ENCODE results near the gene GRB10.

GRB10 gene

GRCh38 chr7:50647286-50647980 lies 135.3 kb downstream of the GRB10 start:
- no peak overlapping the region for H3K4me3 ChIP-seq (ENCODE audit: low read depth, low read length)
- TF ChIP-seq, protein P1, sequence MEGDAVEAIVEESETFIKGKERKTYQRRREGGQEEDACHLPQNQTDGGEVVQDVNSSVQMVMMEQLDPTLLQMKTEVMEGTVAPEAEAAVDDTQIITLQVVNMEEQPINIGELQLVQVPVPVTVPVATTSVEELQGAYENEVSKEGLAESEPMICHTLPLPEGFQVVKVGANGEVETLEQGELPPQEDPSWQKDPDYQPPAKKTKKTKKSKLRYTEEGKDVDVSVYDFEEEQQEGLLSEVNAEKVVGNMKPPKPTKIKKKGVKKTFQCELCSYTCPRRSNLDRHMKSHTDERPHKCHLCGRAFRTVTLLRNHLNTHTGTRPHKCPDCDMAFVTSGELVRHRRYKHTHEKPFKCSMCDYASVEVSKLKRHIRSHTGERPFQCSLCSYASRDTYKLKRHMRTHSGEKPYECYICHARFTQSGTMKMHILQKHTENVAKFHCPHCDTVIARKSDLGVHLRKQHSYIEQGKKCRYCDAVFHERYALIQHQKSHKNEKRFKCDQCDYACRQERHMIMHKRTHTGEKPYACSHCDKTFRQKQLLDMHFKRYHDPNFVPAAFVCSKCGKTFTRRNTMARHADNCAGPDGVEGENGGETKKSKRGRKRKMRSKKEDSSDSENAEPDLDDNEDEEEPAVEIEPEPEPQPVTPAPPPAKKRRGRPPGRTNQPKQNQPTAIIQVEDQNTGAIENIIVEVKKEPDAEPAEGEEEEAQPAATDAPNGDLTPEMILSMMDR (IDR thresholded peaks at IDR 0.05) = no peak
- no peaks in the 10 kb centered on the region for H3K27me3 ChIP-seq (ENCODE audit: control insufficient read depth, insufficient read depth, low read length)
- no peak overlapping the region for H3K9ac ChIP-seq
- no peak overlapping the region for H3K4me2 ChIP-seq (ENCODE audit: low read length)
- no peaks in the 10 kb centered on the region for H3K4me1 ChIP-seq
- H2AFZ ChIP-seq = no peak overlapping the region
- no peaks in the 10 kb centered on the region for H3K79me2 ChIP-seq
- H3K27ac ChIP-seq = no peak overlapping the region
- no peaks in the 10 kb centered on the region for H3K36me3 ChIP-seq (ENCODE audit: control insufficient read depth, insufficient read depth, low read length)
- H3K9me3 ChIP-seq (ENCODE audit: control insufficient read depth, low read length) = no peaks in the 10 kb centered on the region

DNA sequence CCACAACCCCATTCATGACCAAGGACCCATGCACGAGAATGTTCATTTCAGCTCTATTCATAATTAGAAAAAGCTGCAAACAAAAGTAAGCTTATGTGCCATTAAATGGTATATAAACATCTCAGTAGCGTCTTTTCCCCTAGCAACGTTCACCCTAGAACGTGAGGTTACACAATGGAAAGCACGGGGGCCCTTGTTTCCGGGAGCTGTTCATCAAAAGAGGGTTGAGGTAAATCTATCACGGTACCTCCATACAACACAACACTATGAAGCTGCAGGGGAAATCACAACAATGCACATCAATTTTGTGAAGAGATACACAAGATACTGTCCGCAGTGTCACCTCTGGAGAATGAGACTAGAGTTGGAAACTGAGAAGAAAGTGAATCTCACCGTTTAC lies 136.6 kb downstream of the GRB10 start:
- H3K4me2 ChIP-seq (ENCODE audit: low read length) = no peak overlapping the region
- TF ChIP-seq, protein P1 (IDR thresholded peaks at IDR 0.05) = no peak
- H3K27ac ChIP-seq = no peak overlapping the region

GRCh38 chr7:50645186-50645585 lies 137.5 kb downstream of the GRB10 start:
- peak overlapping the region; percentile 33 for H2AFZ ChIP-seq
- no peaks in the 10 kb centered on the region for H3K4me1 ChIP-seq
- no peak overlapping the region for H3K9ac ChIP-seq
- TF ChIP-seq, protein P1 (IDR thresholded peaks at IDR 0.05) = no peak
- H3K9me3 ChIP-seq (ENCODE audit: control insufficient read depth, low read length) = no peaks in the 10 kb centered on the region
- H3K36me3 ChIP-seq (ENCODE audit: control insufficient read depth, insufficient read depth, low read length) = no peaks in the 10 kb centered on the region
- H3K27me3 ChIP-seq (ENCODE audit: control insufficient read depth, insufficient read depth, low read length) = no peaks in the 10 kb centered on the region
- no peak overlapping the region for H3K4me2 ChIP-seq (ENCODE audit: low read length)
- no peak overlapping the region for H3K27ac ChIP-seq
- no peaks in the 10 kb centered on the region for H3K79me2 ChIP-seq
- H3K4me3 ChIP-seq (ENCODE audit: low read depth, low read length) = no peak overlapping the region

More for the DNA sequence above, 136.6 kb downstream of the GRB10 start:
- Histone ChIP-seq H3K4me1 (no peaks in the 10 kb centered on the region), H3K9ac (no peak overlapping the region), H3K36me3 (ENCODE audit: control insufficient read depth, insufficient read depth, low read length) (no peaks in the 10 kb centered on the region), H3K9me3 (ENCODE audit: control insufficient read depth, low read length) (no peaks in the 10 kb centered on the region), H2AFZ (no peak overlapping the region), H3K79me2 (no peaks in the 10 kb centered on the region), H3K27me3 (ENCODE audit: control insufficient read depth, insufficient read depth, low read length) (no peaks in the 10 kb centered on the region), H3K4me3 (ENCODE audit: low read depth, low read length) (no peak overlapping the region)

GRCh38 chr7:50644586-50644985 lies 138.1 kb downstream of the GRB10 start:
- no peak overlapping the region for H3K4me2 ChIP-seq (ENCODE audit: low read length)
- TF ChIP-seq, protein P1 (IDR thresholded peaks at IDR 0.05) = no peak
- no peaks in the 10 kb centered on the region for H3K4me1 ChIP-seq
- H3K36me3 ChIP-seq (ENCODE audit: control insufficient read depth, insufficient read depth, low read length) = no peaks in the 10 kb centered on the region
- no peaks in the 10 kb centered on the region for H3K9me3 ChIP-seq (ENCODE audit: control insufficient read depth, low read length)
- H3K79me2 ChIP-seq = no peaks in the 10 kb centered on the region
- H3K9ac ChIP-seq = no peak overlapping the region
- no peak overlapping the region for H3K4me3 ChIP-seq (ENCODE audit: low read depth, low read length)
- H3K27ac ChIP-seq = no peak overlapping the region
- no peak overlapping the region for H2AFZ ChIP-seq
- H3K27me3 ChIP-seq (ENCODE audit: control insufficient read depth, insufficient read depth, low read length) = no peaks in the 10 kb centered on the region

GRCh38 chr7:50644114-50644513 lies 138.6 kb downstream of the GRB10 start:
- TF ChIP-seq, protein P1 (IDR thresholded peaks at IDR 0.05) = no peak
- H3K27me3 ChIP-seq (ENCODE audit: control insufficient read depth, insufficient read depth, low read length) = no peaks in the 10 kb centered on the region
- H3K4me2 ChIP-seq (ENCODE audit: low read length) = no peak overlapping the region
- no peak overlapping the region for H3K9ac ChIP-seq
- no peaks in the 10 kb centered on the region for H3K4me1 ChIP-seq
- no peaks in the 10 kb centered on the region for H3K79me2 ChIP-seq
- H3K4me3 ChIP-seq (ENCODE audit: low read depth, low read length) = no peak overlapping the region
- H2AFZ ChIP-seq = no peak overlapping the region
- no peaks in the 10 kb centered on the region for H3K9me3 ChIP-seq (ENCODE audit: control insufficient read depth, low read length)
- no peaks in the 10 kb centered on the region for H3K36me3 ChIP-seq (ENCODE audit: control insufficient read depth, insufficient read depth, low read length)
- no peak overlapping the region for H3K27ac ChIP-seq
